Regular cardiac myocyte (primary cell): ENCODE results near the gene ZC3H13. TPM values are rescaled to one million over a fixed set of nuclear protein-coding genes. Genes with fewer than 3 reads are reported as not detected.

ENCODE experiments used
- total RNA-seq: library from RNA; depleted of rRNA; stranded (reverse); fragments of >200 nt; gene quantifications from 2 replicates; pipeline ENCODE4 v1.2.3, GENCODE V29; 2014

The ZC3H13 gene
- 15.2 and 19.0 TPM in 2 replicates for total RNA-seq

GRCh38 chr13:46052319-46053161, at the start of gene ZC3H13:
Gene ZC3H13, minus strand, starts transcription at chr13:46052746. Its CDS starts 7,239 bp downstream, at chr13:46045507.

Other genes with a start within 250 kb of the ZC3H13 start
- not detected in 2 replicates for gene SIAH3, start 201.0 kb downstream of the ZC3H13 start, total RNA-seq
- gene CPB2, start 52.3 kb upstream of the ZC3H13 start, total RNA-seq, result not detected in 2 replicates
- gene LCP1, start 129.4 kb upstream of the ZC3H13 start, total RNA-seq, result 0.19 and 1.4 TPM in 2 replicates
- 0.19 and 0.28 TPM in 2 replicates for gene LRRC63, start 159.2 kb upstream of the ZC3H13 start, total RNA-seq